Choroid plexus epithelial cell (primary cell): ENCODE data around the gene DSTN.

Source experiments
- DNase-seq: peaks from one replicate; pipeline ENCODE4 v3.0.0-alpha.2; 2010; ENCODE audit warnings: low read depth
- H3K4me3 ChIP-seq: 2 replicates; pipeline ENCODE4 v1.5.1; 2011; ENCODE audit warnings: low read depth, mild to moderate bottlenecking, control low read depth, low read length, moderate library complexity
- CTCF ChIP-seq: conservative IDR thresholded peaks from 2 replicates; pipeline ENCODE4 v1.5.1; 2011; ENCODE audit warnings: low read depth, mild to moderate bottlenecking, control low read depth, inconsistent platforms, low read length, moderate library complexity

DSTN gene

GRCh38 chr20:17569616-17570346, at the start of gene DSTN:
Gene DSTN, plus strand, starts transcription at chr20:17570075. Its CDS starts 134 bp downstream, at chr20:17570209.
- peak; percentile 95 for DNase-seq
- TF ChIP-seq CTCF, result no peak

GRCh38 chr20:17520583-17520982, 49.3 kb upstream of the DSTN start:
- DNase-seq, result no peak
- TF ChIP-seq CTCF, result no peak
- no peak overlapping the region for H3K4me3 ChIP-seq

More at GRCh38 chr20:17569616-17570346, at the start of gene DSTN:
- H3K4me3 ChIP-seq, result peak within 1 kb of the TSS; percentile 90

- no peak for TF ChIP-seq CTCF
Observed at GRCh38 chr20:17522528-17522927, 47.3 kb upstream of the DSTN start.

GRCh38 chr20:17523326-17523725, 46.5 kb upstream of the DSTN start:
- TF ChIP-seq CTCF, result no peak
- DNase-seq, result no peak

More at GRCh38 chr20:17522528-17522927, 47.3 kb upstream of the DSTN start:
- no peak overlapping the region for H3K4me3 ChIP-seq
- no peak for DNase-seq

GRCh38 chr20:17524560-17524959, 45.3 kb upstream of the DSTN start:
- DNase-seq, result no peak
- no peak for TF ChIP-seq CTCF
- no peak overlapping the region for H3K4me3 ChIP-seq

More at GRCh38 chr20:17523326-17523725, 46.5 kb upstream of the DSTN start:
- no peak overlapping the region for H3K4me3 ChIP-seq

- no peak for TF ChIP-seq CTCF
- no peak for DNase-seq
- H3K4me3 ChIP-seq, result no peak overlapping the region
Observed at GRCh38 chr20:17525132-17525531, 44.7 kb upstream of the DSTN start.

GRCh38 chr20:17525650-17526049, 44.2 kb upstream of the DSTN start:
- H3K4me3 ChIP-seq, result no peak overlapping the region
- TF ChIP-seq CTCF, result no peak
- DNase-seq, result peak; percentile 65
